HG03025 (cell line): ENCODE measurements around the gene HOXC9.

ENCODE experiments used
- ATAC-seq: cut with Tn5 transposase; IDR thresholded peaks from one replicate; pipeline ENCODE4 v1.9.1; 2021; ENCODE audit warnings: mild to moderate bottlenecking, moderate library complexity; ENCODE audit not compliant: unreplicated experiment, low FRiP score

HOXC9 gene

DNA sequence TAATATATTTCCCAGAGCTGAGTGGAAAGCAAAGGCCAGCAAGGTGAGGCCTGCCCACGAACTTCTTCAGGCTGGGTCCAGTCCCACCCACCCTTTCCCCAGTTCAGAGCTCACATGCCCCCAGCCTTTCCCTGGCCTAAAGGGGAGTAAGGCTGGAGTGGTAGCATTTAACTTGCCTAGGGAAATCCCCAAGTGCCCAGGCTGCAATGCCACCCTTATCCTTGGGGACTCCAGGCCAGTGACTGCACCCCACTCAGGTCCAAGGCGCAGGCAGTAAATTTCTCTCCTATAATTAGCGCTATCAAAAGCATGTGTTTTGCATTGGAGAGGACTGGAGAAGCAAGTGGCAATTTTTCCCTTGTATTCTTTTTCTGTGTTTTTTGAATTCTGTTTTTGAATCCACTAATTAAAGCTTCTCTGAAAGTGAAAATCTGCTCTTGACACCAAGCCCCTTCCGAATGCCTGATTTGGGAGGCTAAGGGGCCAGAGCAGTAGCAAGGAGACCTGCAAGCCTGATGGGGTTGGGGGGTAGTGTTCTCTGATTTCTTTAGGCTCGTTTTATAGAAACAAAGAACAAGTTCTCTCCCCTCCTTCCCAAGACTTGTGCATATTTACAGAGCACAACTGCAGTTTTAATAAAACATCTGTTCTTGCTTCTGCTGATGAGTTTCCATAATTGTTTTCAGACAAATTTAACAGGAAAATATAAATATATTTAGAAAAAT lies 24.8 kb downstream of the HOXC9 start:
- ATAC-seq, result no peak

DNA sequence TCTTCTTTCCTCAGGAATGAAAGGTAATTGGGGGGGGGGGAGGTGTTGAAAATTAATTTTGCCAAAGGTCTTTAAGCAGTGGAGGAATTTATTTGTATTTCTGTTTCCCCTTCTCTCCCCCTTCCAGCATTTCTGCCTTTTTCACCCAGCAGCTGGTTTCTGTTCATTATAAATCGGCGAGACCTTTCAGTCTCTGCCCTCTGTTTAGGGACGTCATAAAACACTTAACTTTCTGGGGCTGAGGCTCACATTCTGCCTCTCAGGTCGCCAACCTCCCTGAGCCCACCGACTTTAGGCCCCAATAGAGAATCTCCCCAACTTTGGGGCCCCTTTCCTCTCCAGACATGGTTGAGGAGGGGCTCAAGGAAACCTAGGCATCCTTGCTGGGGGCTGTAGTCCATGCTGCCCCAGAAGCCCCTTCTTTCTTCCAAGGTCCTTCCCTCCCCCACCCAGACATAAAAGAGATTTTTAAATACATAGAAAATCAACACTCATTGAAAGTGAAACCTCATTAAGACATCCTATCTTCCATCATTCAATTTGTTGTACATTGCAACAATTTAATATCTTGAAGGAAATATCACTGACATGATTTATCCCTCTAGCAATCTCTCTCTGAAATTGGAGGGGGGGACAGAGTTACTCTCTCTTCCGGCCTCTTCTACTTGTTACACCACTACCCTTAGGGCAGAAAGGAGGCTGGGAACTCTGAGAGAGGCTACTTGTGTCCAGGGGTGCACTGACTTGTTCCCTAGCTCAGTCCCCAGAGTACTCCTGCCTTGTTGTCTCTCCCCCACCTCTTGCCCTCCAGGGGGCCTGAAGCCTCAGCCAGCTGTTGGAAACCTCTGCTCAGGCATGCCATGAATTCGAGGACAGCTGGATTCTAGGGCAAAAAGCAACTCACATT lies 25.8 kb downstream of the HOXC9 start:
- ATAC-seq, result no peak

DNA sequence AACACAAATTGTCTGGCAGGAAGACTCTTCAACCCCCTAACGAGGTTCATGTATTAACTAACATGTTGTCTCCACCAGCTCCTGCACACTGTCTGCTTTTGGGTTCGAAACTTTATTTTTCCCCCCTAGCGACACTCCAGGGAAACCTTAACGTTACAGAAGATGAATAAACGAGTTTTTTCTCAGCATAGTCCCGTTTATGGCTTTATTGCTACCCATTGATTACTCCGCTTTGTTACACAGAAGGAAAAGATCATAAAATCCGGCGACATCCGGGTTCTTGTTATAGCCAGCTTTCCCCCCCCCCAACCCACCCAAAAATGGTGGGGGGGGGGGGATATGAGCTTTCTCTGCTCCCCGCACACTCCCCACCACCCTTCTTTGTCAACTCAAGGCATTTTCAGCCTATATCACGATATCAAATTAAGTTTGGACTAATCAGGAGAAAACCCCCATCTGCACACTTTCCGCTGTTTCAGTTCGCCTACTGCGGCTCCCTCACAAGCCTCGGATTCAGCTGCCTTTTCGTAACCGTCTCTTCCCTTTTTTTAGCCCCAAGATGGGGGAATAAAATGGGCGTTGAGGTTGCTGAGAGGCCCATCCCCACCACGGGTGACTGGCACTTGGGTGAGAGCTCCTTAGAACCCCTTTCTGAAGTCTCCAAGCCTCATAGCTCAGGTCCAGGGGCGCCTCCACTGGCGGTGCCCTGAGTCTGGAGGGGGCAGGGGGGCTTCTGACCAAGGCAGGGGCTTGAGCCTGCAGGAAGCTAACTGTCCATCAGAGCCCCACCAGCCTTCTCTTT lies 26.9 kb downstream of the HOXC9 start:
- ATAC-seq, result no peak

- no peak for ATAC-seq
These were observed 27.5 kb downstream of the HOXC9 start for GRCh38 chr12:54027442-54027786.

DNA sequence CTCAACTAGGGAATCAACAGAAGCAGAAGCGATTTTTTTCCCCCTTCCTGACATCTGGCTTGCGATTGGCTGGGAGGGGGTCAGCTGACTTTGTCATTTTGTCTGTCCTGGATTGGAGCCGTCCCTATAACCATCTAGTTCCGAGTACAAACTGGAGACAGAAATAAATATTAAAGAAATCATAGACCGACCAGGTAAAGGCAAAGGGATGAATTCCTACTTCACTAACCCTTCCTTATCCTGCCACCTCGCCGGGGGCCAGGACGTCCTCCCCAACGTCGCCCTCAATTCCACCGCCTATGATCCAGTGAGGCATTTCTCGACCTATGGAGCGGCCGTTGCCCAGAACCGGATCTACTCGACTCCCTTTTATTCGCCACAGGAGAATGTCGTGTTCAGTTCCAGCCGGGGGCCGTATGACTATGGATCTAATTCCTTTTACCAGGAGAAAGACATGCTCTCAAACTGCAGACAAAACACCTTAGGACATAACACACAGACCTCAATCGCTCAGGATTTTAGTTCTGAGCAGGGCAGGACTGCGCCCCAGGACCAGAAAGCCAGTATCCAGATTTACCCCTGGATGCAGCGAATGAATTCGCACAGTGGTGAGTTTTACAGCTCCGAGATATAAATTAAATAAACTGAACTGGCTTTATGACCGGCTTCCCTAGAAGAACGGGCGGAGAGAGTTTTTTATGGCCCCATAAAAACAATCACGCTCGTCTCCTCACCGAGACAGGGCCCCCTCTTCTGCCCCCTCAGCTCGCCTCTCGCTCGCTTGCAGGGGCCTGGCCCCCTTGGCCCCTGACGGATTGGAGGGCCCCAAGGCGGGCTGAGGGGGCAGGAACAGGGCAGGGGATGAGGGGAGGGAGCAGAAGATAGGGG lies 28.6 kb downstream of the HOXC9 start, which contains the start of gene HOXC6:
HOXC6 (plus strand) TSS at position 127 of the 888 bp plus-strand sequence; CDS start at position 209, 82 bp downstream.
- ATAC-seq, result no peak

GRCh38 chr12:54029529-54030441 lies 29.8 kb downstream of the HOXC9 start:
- ATAC-seq, result no peak

DNA sequence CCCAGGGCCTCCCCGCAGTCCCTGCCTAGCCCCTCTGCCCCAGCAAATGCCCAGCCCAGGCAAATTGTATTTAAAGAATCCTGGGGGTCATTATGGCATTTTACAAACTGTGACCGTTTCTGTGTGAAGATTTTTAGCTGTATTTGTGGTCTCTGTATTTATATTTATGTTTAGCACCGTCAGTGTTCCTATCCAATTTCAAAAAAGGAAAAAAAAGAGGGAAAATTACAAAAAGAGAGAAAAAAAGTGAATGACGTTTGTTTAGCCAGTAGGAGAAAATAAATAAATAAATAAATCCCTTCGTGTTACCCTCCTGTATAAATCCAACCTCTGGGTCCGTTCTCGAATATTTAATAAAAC lies 30.5 kb downstream of the HOXC9 start:
- ATAC-seq, result no peak

DNA sequence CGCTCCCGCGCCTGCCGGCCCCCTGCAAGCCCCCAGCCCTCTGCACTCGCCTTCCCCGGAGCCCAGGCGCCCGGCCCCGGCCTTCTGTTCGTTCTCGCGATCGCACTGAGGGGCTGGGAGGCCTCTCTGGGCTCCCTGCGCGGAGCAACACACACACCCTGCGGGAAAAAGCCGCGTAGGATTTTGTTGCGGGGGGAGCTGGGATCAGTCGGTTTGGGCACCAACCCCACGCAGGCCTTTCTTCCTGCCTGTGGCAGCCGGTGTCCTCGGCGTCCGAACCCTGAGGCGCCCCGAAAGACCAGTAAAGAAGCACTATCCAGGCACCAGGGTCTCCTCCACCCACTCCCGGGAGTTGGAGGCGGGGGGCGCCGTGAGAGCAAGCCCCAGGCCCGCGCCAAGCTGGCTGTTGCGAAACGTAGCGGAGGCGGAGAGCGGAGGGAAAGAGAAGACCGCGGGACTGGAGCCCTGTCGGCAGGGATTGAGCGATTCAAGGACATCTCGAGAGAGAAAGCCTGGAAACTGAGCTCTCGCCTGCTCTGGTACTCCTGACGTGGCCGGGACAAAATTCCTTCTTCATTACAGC lies 31.0 kb downstream of the HOXC9 start:
- ATAC-seq, result no peak

DNA sequence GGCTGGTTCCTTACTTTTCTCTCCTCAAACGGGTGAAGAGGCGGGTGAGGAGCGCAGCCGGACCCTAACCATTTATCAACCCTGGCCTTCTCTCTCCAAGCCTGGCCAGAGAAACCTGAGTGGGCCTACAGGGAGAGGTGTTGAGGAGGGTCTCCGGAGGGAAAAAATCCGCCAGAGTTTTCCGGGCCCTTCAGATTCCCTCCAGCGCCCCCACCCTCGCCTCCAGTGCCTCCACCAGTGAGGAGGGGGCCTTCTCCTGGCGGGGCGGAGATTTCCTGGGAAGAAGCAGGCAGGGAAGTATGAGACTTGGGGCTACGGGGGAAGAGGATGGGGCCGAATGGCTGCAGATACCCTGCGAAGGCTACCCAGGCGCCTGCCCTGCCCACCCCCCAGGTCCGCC lies 31.5 kb downstream of the HOXC9 start:
- ATAC-seq, result no peak

GRCh38 chr12:54032086-54032619 lies 32.2 kb downstream of the HOXC9 start:
- no peak for ATAC-seq

DNA sequence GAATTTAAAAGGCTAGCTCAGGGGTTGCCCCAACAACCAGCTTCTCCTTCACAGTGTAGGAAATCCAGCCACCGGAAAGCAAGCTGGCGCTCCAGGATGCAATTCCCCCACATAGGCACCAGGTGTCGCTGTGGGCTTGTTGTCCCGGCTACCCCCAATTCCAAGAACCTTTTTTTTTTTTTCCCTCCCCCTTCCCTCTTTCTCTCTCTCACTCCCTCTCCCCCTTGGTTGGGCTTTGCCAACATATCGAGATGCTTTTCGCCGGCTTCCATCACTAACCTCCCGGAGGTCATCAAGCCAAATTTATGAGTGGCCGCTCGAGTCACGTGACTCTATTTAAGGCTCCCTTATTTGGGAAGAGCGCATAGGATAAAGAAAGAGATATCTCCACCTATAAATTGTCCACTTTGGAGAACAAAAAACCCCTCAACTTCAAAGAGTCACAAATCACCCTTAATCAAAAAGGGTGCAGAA lies 32.7 kb downstream of the HOXC9 start, which contains the start of gene HOXC5:
HOXC5 (plus strand) TSS at position 424 of the 474 bp plus-strand sequence. CDS start 73 bp downstream, outside the sequence.
- no peak for ATAC-seq

DNA sequence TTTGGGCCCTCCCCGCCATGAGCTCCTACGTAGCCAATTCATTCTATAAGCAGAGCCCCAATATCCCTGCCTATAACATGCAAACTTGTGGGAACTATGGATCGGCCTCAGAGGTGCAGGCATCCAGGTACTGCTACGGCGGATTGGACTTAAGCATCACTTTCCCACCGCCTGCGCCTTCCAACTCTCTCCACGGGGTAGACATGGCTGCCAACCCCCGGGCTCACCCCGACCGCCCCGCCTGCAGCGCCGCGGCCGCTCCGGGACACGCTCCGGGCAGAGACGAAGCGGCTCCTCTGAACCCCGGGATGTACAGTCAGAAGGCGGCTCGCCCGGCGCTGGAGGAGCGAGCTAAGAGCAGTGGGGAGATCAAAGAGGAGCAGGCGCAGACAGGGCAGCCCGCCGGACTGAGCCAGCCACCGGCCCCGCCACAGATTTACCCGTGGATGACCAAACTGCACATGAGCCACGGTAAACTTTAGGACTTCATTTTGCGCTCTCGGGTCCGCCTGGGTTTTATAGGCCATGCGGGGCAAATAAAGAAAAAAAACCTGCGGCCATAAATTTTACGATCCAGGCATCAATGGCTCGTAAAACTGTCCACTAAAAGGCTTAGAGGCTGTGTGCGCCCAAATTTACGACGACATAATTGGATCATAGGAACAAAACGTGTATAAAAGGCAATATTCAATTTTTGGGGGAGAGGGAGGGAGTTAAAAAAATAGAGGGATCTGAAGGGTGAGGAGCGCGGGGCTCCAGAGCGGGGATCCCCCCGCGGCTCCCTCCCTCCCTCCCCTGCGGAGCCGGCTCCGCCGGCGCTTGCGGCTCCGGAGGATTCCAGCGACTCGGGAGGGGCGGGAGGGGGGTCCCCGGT lies 33.4 kb downstream of the HOXC9 start:
- no peak for ATAC-seq

GRCh38 chr12:54033980-54034784 lies 34.2 kb downstream of the HOXC9 start:
- ATAC-seq, result no peak

- no peak for ATAC-seq
These were observed 34.9 kb downstream of the HOXC9 start for GRCh38 chr12:54034785-54035310.

GRCh38 chr12:54035568-54036264 lies 35.8 kb downstream of the HOXC9 start:
- no peak for ATAC-seq
